Neuronal stem cell (in vitro differentiated cells): ENCODE results near the gene ROM1.
"Not testable (repeated sequence)": the region's sequence is repeated elsewhere in the genome, so short reads cannot be mapped to it uniquely, and the experiment has no call there.

Experiments used
- DNase-seq: peaks from one replicate; pipeline ENCODE4 v3.0.0-alpha.2; 2013; ENCODE audit warnings: low spot score
- H2AFZ ChIP-seq: one replicate; pipeline ENCODE4 v1.6.1; 2013; ENCODE audit warnings: mild to moderate bottlenecking, low read length, inconsistent platforms
- H2AK5ac ChIP-seq: 2 replicates; pipeline ENCODE4 v1.6.1; 2013; ENCODE audit warnings: low read depth, mild to moderate bottlenecking, inconsistent platforms, low read length, moderate library complexity, mixed read lengths
- H2BK120ac ChIP-seq: 2 replicates; pipeline ENCODE4 v1.6.1; 2013; ENCODE audit warnings: low read depth, mild to moderate bottlenecking, inconsistent platforms, low read length, moderate library complexity, mixed read lengths
- H2BK12ac ChIP-seq: one replicate; pipeline ENCODE4 v1.6.1; 2013; ENCODE audit warnings: low read length, inconsistent platforms
- H2BK15ac ChIP-seq: 2 replicates; pipeline ENCODE4 v1.6.1; 2013; ENCODE audit warnings: mild to moderate bottlenecking, low read length, inconsistent platforms, mixed read lengths
- H2BK5ac ChIP-seq: one replicate; pipeline ENCODE4 v1.6.1; 2013; ENCODE audit warnings: inconsistent platforms, mild to moderate bottlenecking, low read length, moderate library complexity
- H3K14ac ChIP-seq: one replicate; pipeline ENCODE4 v1.6.1; 2013; ENCODE audit warnings: low read length, inconsistent platforms
- H3K18ac ChIP-seq: 2 replicates; pipeline ENCODE4 v1.6.1; 2013; ENCODE audit warnings: low read length, inconsistent platforms
- H3K23ac ChIP-seq: 2 replicates; pipeline ENCODE4 v1.6.1; 2013; ENCODE audit warnings: low read depth, mild to moderate bottlenecking, mixed read lengths, low read length, inconsistent platforms; ENCODE audit not compliant: poor library complexity
- H3K27ac ChIP-seq: replicated peaks from 3 replicates; pipeline ENCODE4 v1.5.1; 2013; ENCODE audit warnings: low read length, inconsistent platforms
- H3K27me3 ChIP-seq, 3 experiments: 2 replicates each; pipeline ENCODE4 v1.6.1; 2013; ENCODE audit warnings: low read length in 3 of 3, mild to moderate bottlenecking in 2 of 3, inconsistent platforms in 1 of 3, low read depth in 1 of 3, mixed read lengths in 1 of 3, moderate library complexity in 1 of 3; ENCODE audit not compliant: control insufficient read depth in 3 of 3, insufficient read depth in 3 of 3
- H3K36me3 ChIP-seq, 2 donors: replicated peaks in 1 of 2; 2 replicates each; pipeline ENCODE4 v1.6.1; 2013; ENCODE audit warnings: low read length in 2 of 2; ENCODE audit not compliant: control insufficient read depth in 2 of 2, insufficient read depth in 2 of 2
- H3K4ac ChIP-seq: 2 replicates; pipeline ENCODE4 v1.6.1; 2013; ENCODE audit warnings: inconsistent platforms, mild to moderate bottlenecking, low read length, moderate library complexity
- H3K4me1 ChIP-seq, 2 donors: 1 replicate in 1 of 2; 2 replicates in 1 of 2; pipeline ENCODE4 v1.6.1; 2013; ENCODE audit warnings: low read length in 2 of 2, low read depth in 1 of 2; ENCODE audit not compliant: control insufficient read depth in 2 of 2, insufficient read depth in 1 of 2
- H3K4me2 ChIP-seq: one replicate; pipeline ENCODE4 v1.6.1; 2013; ENCODE audit warnings: mild to moderate bottlenecking, low read length, inconsistent platforms; ENCODE audit not compliant: insufficient read depth, poor library complexity, severe bottlenecking
- H3K4me3 ChIP-seq, 2 donors: 2 replicates each; pipeline ENCODE4 v1.5.1; 2013; ENCODE audit warnings: low read length in 2 of 2, mild to moderate bottlenecking in 2 of 2, inconsistent platforms in 1 of 2, moderate library complexity in 1 of 2
- H3K79me1 ChIP-seq: one replicate; pipeline ENCODE4 v1.6.1; 2013; ENCODE audit warnings: low read depth, mild to moderate bottlenecking, inconsistent platforms, low read length, moderate library complexity
- H3K9ac ChIP-seq: one replicate; pipeline ENCODE4 v1.6.1; 2013; ENCODE audit warnings: mild to moderate bottlenecking, low read depth, low read length, inconsistent platforms; ENCODE audit not compliant: poor library complexity
- H3K9me3 ChIP-seq, 2 donors: replicated peaks in 1 of 2; 2 replicates each; pipeline versions ENCODE3 to v1.6.1; 2013; ENCODE audit warnings: low read length in 2 of 2, mild to moderate bottlenecking in 2 of 2, inconsistent platforms in 1 of 2, low read depth in 1 of 2, mixed read lengths in 1 of 2, moderate library complexity in 1 of 2; ENCODE audit not compliant: control insufficient read depth in 2 of 2, insufficient read depth in 1 of 2
- H4K8ac ChIP-seq: one replicate; pipeline ENCODE4 v1.6.1; 2013; ENCODE audit warnings: low read depth, mild to moderate bottlenecking, inconsistent platforms, low read length, moderate library complexity
- H4K91ac ChIP-seq: one replicate; pipeline ENCODE4 v1.6.1; 2013; ENCODE audit warnings: low read length, low read depth, mild to moderate bottlenecking, inconsistent platforms; ENCODE audit not compliant: poor library complexity
- WGBS, 2 donors: extraction: QIAGEN DNeasy Blood & Tissue Kit; methylation state at CpG; one replicate each; pipeline ENCODE4 v1.1.7; 2013; ENCODE audit warnings: missing lambda C conversion rate in 2 of 2, mixed read lengths in 1 of 2; ENCODE audit not compliant: insufficient read length in 2 of 2, insufficient replicate concordance in 1 of 2; ENCODE audit errors: extremely low coverage in 2 of 2; 5-methylcytosine and 5-hydroxymethylcytosine counted together

Gene ROM1

GRCh38 chr11:62578541-62578940, 34.5 kb upstream of the ROM1 start:
- Histone ChIP-seq H4K8ac (no peak overlapping the region), H3K27me3 (no peaks in the 10 kb centered on the region), H4K91ac (no peak overlapping the region), H3K4me1 (peaks cover 2 to 10% of the 10 kb centered on the region in 2 donors), H3K4ac (no peak overlapping the region), H2BK15ac (no peak overlapping the region), H2BK12ac (no peak overlapping the region), H2AK5ac (no peak overlapping the region), H2AFZ (no peak overlapping the region), H3K27ac (no peak overlapping the region), H2BK5ac (no peak overlapping the region), H2BK120ac (no peak overlapping the region), H3K18ac (no peak overlapping the region), H3K9me3 (no peaks in the 10 kb centered on the region), H3K79me1 (peaks cover 6% of the 10 kb centered on the region), H3K36me3 (peaks cover 25 to 81% of the 10 kb centered on the region in 2 donors), H3K23ac (no peak overlapping the region), H3K4me2 (no peak overlapping the region), H3K4me3 (no peak overlapping the region), H3K14ac (no peak overlapping the region), H3K9ac (no peak overlapping the region)
- DNase-seq, result no peak
- no CpG with 5 or more reads among the region's 11 CpGs for WGBS, 2 donors

DNA sequence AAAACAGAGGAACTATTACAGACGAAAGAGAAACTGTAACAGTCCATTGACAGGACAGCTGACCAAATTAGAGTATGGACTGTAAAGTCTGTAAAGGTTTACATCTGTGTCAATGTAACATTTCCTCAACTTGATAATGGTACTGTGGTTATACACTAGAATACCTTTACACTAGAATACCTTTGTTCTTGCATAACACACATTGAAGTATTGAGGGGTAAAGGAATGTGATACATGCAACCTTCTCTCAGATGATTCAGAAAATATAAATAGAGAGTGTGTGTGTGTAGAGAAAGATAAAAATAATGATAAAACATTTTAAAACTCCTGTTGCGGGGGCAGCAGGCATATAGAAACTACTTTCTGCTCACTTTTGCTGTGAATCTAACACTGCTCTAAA, 33.8 kb upstream of the ROM1 start:
- Histone ChIP-seq H3K9me3 (peaks cover 0 to 2% of the 10 kb centered on the region in 2 donors), H2AFZ (no peak overlapping the region), H2BK5ac (no peak overlapping the region), H3K4me3 (no peak overlapping the region), H4K8ac (no peak overlapping the region), H3K4me1 (peaks cover 2 to 10% of the 10 kb centered on the region in 2 donors), H3K9ac (no peak overlapping the region), H3K79me1 (peaks cover 6% of the 10 kb centered on the region), H4K91ac (no peak overlapping the region), H3K4me2 (no peak overlapping the region), H2BK12ac (no peak overlapping the region), H2BK15ac (no peak overlapping the region), H3K27me3 (no peaks in the 10 kb centered on the region), H3K14ac (no peak overlapping the region), H2BK120ac (no peak overlapping the region), H3K36me3 (peaks cover 28 to 87% of the 10 kb centered on the region in 2 donors), H3K27ac (no peak overlapping the region), H3K4ac (no peak overlapping the region), H3K18ac (no peak overlapping the region), H2AK5ac (no peak overlapping the region), H3K23ac (no peak overlapping the region)
- no CpG with 5 or more reads among the region's 2 CpGs for WGBS, 2 donors
- DNase-seq, result no peak

- H3K14ac ChIP-seq, result no peak overlapping the region
- no peaks in the 10 kb centered on the region for H3K27me3 ChIP-seq
- no peak overlapping the region for H2AK5ac ChIP-seq
- H2BK12ac ChIP-seq, result no peak overlapping the region
- DNase-seq, result no peak
- H2BK120ac ChIP-seq, result no peak overlapping the region
- no peak overlapping the region for H3K9ac ChIP-seq
- no peak overlapping the region for H3K4ac ChIP-seq
- H4K91ac ChIP-seq, result no peak overlapping the region
- no peak overlapping the region for H4K8ac ChIP-seq
- H3K36me3 ChIP-seq, result peaks cover 31 to 85% of the 10 kb centered on the region in 2 donors
- H3K79me1 ChIP-seq, result peaks cover 4% of the 10 kb centered on the region
- no peaks in the 10 kb centered on the region for H3K4me1 ChIP-seq
- no peak overlapping the region for H3K4me2 ChIP-seq
- H3K9me3 ChIP-seq, result peaks cover 0 to 2% of the 10 kb centered on the region in 2 donors
- H2BK5ac ChIP-seq, result no peak overlapping the region
- WGBS, 2 donors, result no CpG with 5 or more reads among the region's 18 CpGs
- no peak overlapping the region for H2BK15ac ChIP-seq
- H2AFZ ChIP-seq, result no peak overlapping the region
- no peak overlapping the region for H3K18ac ChIP-seq
- no peak overlapping the region for H3K4me3 ChIP-seq
- H3K27ac ChIP-seq, result no peak overlapping the region
- no peak overlapping the region for H3K23ac ChIP-seq
Observed at GRCh38 chr11:62580959-62581715, 31.9 kb upstream of the ROM1 start.

- WGBS, 2 donors, result no CpG with 5 or more reads among the region's 4 CpGs
Observed at GRCh38 chr11:62581735-62582134, 31.3 kb upstream of the ROM1 start.

More at GRCh38 chr11:62581735-62582134, 31.3 kb upstream of the ROM1 start:
- not testable (repeated sequence) for H2BK15ac ChIP-seq, H2AK5ac ChIP-seq, H4K91ac ChIP-seq, H3K27me3 ChIP-seq, H3K4me1 ChIP-seq, H4K8ac ChIP-seq, H3K9ac ChIP-seq, H3K4me2 ChIP-seq, H3K4ac ChIP-seq, H3K27ac ChIP-seq, H2BK12ac ChIP-seq, H3K14ac ChIP-seq, H2BK120ac ChIP-seq, H3K79me1 ChIP-seq, H3K23ac ChIP-seq, H3K9me3 ChIP-seq, DNase-seq, H3K18ac ChIP-seq, H2BK5ac ChIP-seq, H3K4me3 ChIP-seq, H2AFZ ChIP-seq
- peaks cover 27 to 84% of the 10 kb centered on the region in 2 donors for H3K36me3 ChIP-seq
